PFSK-1 (cell line): ENCODE measurements around the gene LILRB3.

Source experiments
- FOXP2 ChIP-seq: optimal IDR thresholded peaks from 2 replicates; pipeline ENCODE3; 2011; ENCODE audit warnings: borderline replicate concordance, control low read depth, inconsistent platforms; ENCODE audit not compliant: insufficient read depth; ENCODE audit errors: extremely low read length, extremely low read depth
- POLR2AphosphoS5 ChIP-seq: IDR thresholded peaks from 2 replicates; pipeline ENCODE4 v1.6.1; 2012; ENCODE audit warnings: low read depth, mild to moderate bottlenecking, control low read depth, low read length, moderate library complexity
- REST ChIP-seq, 2 experiments: IDR thresholded peaks; 2 replicates each; pipeline versions ENCODE4 v1.6.1 to v1.8.0; 2011 to 2012; ENCODE audit warnings: low read depth in 2 of 2, low read length in 2 of 2, control low read depth in 1 of 2, inconsistent platforms in 1 of 2, mild to moderate bottlenecking in 1 of 2, moderate library complexity in 1 of 2; ENCODE audit not compliant: insufficient read depth in 1 of 2
- SIN3A ChIP-seq: IDR thresholded peaks from 2 replicates; pipeline ENCODE4 v1.6.1; 2012; ENCODE audit warnings: mild to moderate bottlenecking, low read length, moderate library complexity, borderline replicate concordance; ENCODE audit not compliant: insufficient read depth
- TAF1 ChIP-seq: IDR thresholded peaks from 2 replicates; pipeline ENCODE4 v1.6.1; 2012; ENCODE audit warnings: low read length, control low read depth, borderline replicate concordance; ENCODE audit not compliant: insufficient read depth

LILRB3 gene

DNA sequence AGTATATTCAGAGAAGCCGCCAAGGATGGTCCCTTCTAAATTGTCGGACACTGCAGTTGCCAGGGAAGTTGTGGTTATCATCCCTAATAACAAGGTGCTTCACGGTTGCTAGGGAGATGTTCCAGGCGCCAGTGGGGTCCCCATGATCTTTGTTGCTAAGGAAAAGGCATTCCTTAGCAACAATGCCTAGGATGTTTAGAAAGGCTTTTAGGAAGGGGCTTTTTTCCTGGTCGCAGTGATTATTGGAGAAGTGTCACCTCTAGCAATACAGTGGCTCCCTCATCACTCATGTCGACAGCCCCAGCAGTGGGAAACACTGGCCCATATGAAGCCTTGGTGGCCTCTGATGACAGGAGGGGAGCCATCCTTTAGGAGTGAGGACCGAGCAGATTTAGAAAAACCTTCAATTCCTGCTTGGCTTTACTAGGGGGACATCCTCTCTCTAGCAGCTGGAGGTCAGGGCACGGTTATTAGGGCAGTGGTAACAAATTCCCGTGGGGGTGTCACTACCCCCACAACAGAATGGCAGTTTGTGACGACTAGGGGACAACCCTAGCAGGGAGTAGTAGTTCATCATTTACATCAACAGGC is 43.5 kb downstream of the LILRB3 start:
- no peak for TF ChIP-seq TAF1
- 0 out of 2 replicates have a peak, but pooled peaks have one; percentile 24 for TF ChIP-seq POLR2AphosphoS5

DNA sequence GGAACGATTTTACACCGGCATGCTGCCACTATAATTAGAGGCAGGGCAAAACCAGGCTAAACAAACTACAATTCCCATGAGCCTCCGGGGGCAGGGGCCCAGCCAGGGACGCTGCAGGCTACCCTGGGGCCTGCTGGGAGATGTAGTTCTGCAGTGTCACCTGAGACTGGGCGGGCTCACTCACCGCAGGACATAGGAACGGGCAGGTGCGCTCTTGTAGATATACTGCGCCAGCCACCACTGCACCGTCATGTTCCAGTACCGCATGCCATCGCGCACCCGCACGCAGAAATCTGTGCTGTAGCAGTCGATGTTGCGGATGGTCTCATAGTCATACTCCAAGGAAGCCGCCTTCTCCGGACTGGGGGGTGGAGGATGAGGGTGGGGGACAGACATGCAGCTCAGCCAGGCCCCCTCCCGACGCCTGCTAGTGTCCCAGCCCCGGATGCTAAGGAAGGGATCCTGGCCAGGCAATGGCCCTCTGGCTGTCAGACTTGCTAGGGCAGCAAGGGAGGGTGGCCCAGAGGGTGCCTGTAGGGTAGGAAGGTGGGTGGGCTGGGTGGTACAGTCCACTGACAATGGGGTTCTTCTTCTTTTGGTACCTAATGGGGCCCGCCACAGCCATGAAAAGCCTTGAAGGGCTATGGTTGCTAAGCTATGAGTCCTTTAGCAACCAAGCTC is 44.1 kb downstream of the LILRB3 start:
- TF ChIP-seq TAF1, result no peak
- no peak for TF ChIP-seq FOXP2
- no peak for TF ChIP-seq REST (IDR thresholded peaks at IDR 0.05; ENCODE audit: insufficient read depth in 1 of 2, low read depth in 2 of 2, low read length in 2 of 2)
- TF ChIP-seq POLR2AphosphoS5, result no peak
- TF ChIP-seq SIN3A, result no peak

- TF ChIP-seq TAF1 (no peak), REST (IDR thresholded peaks at IDR 0.05; ENCODE audit: insufficient read depth in 1 of 2, low read depth in 2 of 2, low read length in 2 of 2) (no peak), POLR2AphosphoS5 (peak; percentile 25; the same call in 1 of the 2 replicates)
Measured at GRCh38 chr19:54173951-54174834, 48.6 kb downstream of the LILRB3 start.

GRCh38 chr19:54173359-54173699 is 49.5 kb downstream of the LILRB3 start:
- TF ChIP-seq SIN3A (no peak), POLR2AphosphoS5 (no peak), FOXP2 (no peak), TAF1 (no peak), REST (IDR thresholded peaks at IDR 0.05; ENCODE audit: insufficient read depth in 1 of 2, low read depth in 2 of 2, low read length in 2 of 2) (no peak)

DNA sequence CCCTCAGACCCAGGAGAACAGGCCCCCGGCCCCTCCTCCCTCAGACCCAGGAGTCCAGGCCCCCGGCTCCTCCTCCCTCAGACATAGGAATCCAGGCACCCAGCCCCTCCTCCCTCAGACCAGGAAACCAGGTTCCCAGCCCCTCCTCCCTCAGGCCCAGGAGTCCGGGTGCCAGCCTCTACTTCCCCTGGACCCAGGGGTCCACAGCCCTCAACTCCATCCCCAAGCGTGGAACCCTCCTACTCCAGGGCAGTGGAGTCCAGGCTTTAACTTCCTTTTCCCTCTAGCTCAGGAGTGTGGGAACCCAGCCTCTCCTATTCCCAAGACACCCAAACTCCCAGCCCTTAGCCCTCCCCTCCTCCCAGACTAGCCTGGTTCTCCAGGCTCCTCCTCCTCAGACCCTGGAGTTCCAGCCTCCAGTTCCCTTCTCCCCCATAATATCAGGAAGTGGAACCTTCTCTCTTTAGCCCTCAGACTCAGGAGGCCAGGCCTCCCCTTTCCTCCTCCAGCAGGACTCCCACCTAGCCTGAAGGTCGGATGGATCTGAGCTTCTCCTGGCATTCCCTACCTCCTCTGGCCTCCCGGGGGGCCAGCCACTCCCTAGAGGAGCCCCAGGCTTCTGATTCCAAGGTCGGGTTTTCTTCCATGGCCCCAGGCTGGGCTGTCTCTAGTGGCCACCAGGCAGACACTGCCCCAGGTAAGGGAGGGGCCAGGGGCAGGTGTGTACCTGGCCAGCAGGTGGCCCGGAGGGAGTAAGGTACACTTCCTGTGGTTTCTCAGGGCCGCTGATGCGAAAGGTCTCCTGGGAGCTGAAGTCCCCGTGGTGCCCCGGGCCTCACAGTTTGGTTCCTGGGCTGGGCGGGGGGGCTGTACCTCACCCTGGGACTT is 50.1 kb downstream of the LILRB3 start, which contains the start of gene TMC4:
TSS of gene TMC4 (minus strand) at position 690 of the 888 bp plus-strand sequence. CDS start at position 647, 43 bp downstream.
- TF ChIP-seq REST (IDR thresholded peaks at IDR 0.05; ENCODE audit: insufficient read depth in 1 of 2, low read depth in 2 of 2, low read length in 2 of 2) (no peak), POLR2AphosphoS5 (no peak), FOXP2 (no peak)
